SIG-M5 (cell line): ENCODE data around the gene ZBTB32.
"Not testable (repeated sequence)": the region's sequence is repeated elsewhere in the genome, so short reads cannot be mapped to it uniquely, and the experiment has no call there.

Source experiments
- DNase-seq: peaks from one replicate; lab custom pipeline; 2025; lab: John Stamatoyannopoulos, UW

The ZBTB32 gene

DNA sequence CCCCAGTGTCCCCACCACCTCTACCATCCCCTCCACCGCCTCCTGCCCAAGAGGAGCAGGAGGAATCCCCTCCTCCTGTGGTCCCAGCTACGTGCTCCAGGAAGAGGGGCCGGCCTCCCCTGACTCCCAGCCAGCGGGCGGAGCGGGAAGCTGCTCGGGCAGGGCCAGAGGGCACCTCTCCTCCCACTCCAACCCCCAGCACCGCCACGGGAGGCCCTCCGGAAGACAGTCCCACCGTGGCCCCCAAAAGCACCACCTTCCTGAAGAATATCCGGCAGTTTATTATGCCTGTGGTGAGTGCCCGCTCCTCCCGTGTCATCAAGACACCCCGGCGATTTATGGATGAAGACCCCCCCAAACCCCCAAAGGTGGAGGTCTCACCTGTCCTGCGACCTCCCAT is 16.3 kb downstream of the ZBTB32 start:
- no peak for DNase-seq

DNA sequence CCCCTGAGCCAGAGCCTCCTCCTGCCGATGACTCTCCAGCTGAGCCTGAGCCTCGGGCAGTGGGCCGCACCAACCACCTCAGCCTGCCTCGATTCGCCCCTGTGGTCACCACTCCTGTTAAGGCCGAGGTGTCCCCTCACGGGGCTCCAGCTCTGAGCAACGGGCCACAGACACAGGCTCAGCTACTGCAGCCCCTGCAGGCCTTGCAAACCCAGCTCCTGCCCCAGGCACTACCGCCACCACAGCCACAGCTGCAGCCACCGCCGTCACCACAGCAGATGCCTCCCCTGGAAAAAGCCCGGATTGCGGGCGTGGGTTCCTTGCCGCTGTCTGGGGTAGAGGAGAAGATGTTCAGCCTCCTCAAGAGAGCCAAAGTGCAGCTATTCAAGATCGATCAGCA is 17.0 kb downstream of the ZBTB32 start:
- no peak for DNase-seq

DNA sequence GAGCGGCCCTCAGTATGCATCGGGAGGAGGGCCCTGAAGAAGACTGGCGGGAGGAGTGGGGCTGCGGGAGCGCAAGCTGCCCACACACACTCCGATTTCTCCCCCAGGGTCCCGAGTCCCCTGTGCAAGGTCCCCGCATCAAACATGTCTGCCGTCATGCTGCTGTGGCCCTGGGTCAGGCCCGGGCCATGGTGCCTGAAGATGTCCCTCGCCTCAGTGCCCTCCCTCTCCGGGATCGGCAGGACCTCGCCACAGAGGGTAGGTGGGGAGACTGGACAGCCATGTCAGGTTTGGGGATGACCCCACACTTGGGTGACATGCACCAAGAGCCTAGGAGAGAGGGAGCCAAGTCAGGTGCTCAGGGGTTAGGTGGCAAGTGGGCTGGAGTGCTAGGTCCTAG is 18.1 kb downstream of the ZBTB32 start:
- no peak for DNase-seq

DNA sequence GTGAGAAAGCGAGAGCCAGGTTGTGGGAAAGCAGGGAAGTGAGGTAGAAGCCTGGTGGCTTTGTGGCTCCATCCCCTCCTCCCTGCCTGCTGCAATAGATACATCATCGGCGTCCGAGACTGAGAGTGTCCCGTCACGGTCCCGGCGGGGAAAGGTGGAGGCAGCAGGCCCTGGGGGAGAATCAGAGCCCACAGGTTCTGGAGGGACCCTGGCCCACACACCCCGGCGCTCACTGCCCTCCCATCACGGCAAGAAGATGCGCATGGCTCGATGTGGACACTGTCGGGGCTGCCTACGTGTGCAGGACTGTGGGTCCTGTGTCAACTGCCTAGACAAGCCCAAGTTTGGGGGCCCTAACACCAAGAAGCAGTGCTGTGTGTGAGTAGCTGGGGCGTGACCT is 18.5 kb downstream of the ZBTB32 start:
- DNase-seq = no peak

DNA sequence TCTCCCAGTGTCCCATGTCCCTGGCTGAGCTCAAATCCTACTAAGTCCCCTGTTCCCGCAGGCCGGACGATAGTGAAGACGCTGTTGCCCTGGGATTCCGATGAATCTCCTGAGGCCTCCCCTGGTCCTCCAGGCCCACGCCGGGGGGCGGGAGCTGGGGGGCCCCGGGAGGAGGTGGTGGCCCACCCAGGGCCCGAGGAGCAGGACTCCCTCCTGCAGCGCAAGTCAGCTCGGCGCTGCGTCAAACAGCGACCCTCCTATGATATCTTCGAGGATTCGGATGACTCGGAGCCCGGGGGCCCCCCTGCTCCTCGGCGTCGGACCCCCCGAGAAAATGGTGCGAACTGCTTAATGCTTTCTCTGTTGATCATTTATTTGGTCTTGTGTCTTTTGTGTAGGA is 19.3 kb downstream of the ZBTB32 start:
- DNase-seq = no peak

DNA sequence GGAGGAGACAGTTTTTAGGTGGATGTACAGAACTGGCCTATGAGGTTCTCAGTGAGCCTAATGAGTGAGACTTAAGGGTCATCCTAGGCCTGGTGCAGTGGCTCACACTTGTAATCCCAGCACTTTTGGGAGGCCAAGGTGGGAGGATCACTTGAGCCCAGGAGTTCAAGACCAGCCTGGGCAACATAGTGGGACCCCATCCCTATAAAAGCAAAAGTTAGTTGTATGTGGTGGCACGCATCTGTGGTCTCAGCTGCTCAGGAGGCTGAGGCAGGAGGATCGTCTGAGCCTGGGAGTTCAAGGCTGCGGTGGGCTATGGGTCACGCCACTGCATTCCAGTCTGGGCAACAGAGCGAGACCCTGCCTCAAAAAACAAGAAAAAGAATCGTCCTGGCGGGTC is 19.8 kb downstream of the ZBTB32 start:
- DNase-seq = not testable (repeated sequence)

DNA sequence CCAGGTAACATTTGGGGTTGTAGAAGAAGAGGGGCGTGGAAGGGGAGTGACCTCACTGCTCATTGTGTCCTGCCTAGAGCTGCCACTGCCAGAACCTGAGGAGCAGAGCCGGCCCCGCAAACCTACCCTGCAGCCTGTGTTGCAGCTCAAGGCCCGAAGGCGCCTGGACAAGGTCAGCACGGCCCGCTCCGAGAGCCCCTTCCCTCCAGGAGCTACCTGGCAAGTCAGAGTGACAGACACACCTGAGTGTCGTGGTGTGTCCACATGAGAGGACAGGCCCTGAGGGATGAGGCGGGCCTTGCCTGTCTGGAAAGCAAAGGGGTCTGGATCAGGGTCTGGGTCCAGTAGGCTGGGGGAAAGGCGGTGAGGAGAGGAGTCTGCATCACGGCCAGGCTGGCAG is 20.2 kb downstream of the ZBTB32 start:
- no peak for DNase-seq

DNA sequence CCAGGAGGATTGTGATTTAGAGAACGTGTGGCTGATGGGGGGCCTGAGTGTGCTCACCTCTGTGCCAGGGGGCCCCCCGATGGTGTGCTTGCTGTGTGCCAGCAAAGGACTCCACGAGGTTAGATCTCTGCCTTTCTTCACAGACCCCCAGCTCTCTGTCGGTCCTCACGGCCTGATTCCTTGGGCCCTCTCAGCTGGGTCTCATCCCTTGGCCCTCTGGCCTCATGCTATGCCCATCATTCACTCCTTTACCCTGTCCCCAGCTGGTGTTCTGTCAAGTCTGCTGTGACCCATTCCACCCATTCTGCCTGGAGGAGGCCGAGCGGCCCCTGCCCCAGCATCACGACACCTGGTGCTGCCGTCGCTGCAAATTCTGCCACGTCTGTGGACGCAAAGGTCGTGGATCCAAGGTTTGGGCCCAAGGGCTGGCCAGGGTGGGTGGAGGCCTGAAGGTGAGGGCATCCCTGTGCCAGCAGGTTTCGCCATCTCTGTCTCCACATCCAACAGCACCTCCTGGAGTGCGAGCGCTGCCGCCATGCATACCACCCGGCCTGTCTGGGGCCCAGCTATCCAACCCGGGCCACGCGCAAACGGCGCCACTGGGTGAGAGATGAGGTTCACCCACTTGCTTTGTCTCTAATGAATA is 21.0 kb downstream of the ZBTB32 start:
- DNase-seq = no peak

DNA sequence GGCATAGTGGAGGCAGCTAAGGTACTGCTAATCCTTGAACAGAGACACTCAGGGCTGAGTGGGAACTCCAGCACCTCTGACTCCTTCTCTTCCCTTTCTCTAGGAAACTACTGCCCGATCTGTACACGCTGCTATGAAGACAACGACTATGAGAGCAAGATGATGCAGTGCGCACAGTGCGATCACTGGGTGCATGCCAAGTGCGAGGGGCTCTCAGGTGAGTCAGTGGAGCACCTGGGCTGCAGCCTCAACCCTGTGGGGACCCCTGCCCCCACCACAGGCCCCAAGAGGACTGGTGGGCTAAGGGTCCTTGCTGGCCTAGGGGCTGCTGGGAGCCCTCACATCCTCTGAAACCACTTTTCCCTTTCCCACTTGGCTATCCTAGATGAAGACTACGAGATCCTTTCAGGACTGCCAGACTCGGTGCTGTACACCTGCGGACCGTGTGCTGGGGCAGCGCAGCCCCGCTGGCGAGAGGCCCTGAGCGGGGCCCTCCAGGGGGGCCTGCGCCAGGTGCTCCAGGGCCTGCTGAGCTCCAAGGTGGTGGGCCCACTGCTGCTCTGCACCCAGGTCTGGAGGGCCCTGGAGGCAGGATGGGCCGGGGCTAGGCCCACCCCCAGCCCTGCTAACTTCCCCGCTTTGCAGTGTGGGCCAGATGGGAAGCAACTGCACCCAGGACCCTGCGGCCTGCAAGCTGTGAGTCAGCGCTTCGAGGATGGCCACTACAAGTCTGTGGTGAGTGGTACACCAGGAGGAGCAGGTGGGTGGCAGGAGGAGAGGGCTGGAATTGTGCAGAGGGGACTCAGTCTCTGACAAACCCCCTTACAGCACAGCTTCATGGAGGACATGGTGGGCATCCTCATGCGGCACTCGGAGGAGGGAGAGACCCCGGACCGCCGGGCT is 22.9 kb downstream of the ZBTB32 start:
- DNase-seq = no peak

DNA sequence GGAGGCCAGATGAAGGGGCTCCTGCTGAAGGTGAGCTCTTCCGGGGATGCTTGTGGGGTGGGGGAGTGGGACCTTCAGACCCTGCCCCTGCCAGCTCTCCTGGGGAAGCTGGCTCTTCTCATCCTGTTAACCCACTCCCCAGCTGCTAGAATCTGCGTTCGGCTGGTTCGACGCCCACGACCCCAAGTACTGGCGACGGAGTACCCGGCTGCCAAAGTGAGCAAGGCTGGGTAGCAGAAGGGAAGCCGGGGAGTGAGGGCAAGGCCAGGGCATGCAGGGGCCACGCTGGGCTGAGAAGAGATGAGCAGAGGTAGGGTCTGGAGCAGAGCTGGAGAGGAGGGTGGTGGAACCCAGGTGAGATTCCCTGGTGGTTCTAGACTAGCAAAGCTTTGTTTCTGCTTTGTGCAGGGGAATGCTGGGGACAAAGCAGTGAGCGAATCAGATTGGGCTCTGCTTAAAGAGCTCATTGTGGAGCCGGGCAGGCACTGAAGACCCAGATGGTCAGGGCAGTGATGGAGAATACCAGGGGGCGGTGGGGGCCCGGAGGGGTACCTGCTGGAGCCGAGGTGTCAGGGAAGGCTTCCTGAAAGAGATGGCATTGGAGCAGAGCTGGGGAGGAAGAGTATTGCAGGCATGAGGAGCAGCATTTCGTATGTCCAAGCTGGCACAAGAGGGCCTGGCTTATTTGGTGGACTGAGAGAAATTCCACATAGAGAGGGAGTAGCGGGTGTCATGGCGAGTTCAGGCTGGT is 23.8 kb downstream of the ZBTB32 start:
- no peak for DNase-seq

DNA sequence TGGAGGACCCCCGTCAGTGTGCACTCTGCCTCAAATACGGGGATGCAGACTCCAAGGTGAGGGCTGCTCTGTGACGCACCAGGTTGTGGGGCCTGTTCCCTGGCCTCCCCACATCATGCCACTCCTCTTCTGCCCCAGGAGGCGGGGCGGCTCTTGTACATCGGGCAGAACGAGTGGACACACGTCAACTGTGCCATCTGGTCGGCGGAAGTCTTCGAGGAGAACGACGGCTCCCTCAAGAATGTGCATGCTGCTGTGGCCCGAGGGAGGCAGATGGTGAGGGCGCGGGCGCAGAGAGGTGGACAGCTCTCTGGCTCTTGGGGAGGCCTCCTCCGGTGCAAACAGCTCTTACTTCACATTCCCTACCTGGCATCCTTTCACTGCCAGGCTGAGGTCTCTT is 24.7 kb downstream of the ZBTB32 start:
- DNase-seq = no peak

DNA sequence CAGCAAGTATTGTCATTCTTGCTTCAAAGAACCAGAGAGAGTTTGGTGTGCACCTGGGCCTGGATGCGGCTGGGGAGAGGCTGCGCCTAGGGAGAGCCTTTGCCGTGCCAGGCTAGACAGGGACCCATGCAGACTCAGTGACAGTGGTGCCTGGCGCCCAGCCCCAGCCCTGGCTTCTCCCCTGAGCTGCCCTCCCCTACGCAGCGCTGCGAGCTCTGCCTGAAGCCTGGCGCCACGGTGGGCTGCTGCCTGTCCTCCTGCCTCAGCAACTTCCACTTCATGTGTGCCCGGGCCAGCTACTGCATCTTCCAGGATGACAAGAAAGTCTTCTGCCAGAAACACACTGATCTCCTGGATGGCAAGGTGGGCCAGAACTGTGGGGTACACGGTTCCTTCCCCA is 25.4 kb downstream of the ZBTB32 start:
- no peak for DNase-seq

DNA sequence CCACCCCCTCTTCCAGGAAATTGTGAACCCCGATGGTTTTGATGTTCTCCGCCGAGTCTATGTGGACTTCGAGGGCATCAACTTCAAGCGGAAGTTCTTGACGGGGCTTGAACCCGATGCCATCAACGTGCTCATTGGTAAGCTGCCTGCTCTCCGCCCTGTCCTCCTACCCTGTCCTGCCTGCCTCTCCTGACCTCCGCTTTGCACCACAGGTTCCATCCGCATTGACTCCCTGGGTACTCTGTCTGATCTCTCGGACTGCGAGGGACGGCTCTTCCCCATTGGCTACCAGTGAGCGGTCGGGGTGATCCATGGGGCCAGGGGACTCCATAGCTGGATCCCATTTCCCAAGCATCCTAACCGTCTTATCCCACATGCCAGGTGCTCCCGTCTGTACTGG is 26.0 kb downstream of the ZBTB32 start:
- DNase-seq = no peak

DNA sequence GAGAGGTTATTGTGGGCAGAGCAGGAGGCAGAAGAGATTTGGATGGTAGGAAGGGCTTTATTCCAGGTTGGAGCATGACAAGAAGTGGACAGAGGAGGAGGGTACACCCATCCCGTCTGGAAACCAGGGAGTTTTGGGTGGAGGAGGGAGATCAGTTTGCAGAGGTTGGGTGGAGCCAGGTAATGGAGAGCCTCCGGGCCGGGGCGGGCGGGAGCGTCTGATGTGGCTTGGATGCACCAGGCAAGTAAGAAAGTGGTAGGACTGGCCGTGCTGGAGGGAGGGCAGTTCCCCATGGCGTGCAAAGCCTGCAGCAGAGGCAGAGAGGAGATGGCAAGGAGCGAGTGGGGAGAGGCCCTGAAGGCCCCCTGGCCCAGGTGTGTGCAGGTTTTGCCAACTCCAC is 27.0 kb downstream of the ZBTB32 start:
- no peak for DNase-seq

DNA sequence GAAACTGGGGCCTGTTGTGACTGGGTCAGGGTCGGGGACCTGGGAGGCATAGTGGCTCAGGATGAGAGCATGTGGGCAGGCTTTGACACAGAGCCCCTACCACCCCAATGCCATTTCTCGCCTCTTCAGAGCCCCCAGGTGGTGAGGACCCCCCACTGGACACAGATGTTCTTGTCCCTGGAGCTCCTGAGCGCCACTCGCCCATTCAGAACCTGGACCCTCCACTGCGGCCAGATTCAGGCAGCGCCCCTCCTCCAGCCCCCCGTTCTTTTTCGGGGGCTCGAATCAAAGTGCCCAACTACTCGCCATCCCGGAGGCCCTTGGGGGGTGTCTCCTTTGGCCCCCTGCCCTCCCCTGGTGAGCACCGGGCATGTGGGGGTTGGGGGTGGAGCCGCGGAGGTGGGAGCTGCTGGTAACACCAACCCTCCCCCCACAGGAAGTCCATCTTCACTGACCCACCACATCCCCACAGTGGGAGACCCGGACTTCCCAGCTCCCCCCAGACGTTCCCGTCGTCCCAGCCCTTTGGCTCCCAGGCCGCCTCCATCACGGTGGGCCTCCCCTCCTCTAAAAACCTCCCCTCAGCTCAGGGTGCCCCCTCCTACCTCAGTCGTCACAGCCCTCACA is 27.5 kb downstream of the ZBTB32 start:
- no peak for DNase-seq

DNA sequence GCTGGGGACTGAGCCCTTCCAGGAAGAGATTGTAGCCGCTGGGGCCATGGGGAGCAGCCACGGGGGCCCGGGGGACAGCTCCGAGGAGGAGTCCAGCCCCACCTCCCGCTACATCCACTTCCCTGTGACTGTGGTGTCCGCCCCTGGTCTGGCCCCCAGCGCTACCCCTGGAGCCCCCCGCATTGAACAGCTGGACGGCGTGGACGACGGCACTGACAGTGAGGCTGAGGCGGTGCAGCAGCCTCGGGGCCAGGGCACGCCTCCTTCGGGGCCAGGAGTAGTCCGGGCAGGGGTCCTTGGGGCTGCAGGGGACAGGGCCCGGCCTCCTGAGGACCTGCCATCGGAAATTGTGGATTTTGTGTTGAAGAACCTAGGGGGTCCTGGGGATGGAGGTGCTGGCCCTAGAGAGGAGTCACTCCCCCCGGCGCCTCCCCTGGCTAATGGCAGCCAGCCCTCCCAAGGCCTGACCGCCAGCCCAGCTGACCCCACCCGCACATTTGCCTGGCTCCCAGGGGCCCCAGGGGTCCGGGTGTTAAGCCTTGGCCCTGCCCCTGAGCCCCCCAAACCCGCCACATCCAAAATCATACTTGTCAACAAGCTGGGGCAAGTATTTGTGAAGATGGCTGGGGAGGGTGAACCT is 28.3 kb downstream of the ZBTB32 start:
- no peak for DNase-seq

DNA sequence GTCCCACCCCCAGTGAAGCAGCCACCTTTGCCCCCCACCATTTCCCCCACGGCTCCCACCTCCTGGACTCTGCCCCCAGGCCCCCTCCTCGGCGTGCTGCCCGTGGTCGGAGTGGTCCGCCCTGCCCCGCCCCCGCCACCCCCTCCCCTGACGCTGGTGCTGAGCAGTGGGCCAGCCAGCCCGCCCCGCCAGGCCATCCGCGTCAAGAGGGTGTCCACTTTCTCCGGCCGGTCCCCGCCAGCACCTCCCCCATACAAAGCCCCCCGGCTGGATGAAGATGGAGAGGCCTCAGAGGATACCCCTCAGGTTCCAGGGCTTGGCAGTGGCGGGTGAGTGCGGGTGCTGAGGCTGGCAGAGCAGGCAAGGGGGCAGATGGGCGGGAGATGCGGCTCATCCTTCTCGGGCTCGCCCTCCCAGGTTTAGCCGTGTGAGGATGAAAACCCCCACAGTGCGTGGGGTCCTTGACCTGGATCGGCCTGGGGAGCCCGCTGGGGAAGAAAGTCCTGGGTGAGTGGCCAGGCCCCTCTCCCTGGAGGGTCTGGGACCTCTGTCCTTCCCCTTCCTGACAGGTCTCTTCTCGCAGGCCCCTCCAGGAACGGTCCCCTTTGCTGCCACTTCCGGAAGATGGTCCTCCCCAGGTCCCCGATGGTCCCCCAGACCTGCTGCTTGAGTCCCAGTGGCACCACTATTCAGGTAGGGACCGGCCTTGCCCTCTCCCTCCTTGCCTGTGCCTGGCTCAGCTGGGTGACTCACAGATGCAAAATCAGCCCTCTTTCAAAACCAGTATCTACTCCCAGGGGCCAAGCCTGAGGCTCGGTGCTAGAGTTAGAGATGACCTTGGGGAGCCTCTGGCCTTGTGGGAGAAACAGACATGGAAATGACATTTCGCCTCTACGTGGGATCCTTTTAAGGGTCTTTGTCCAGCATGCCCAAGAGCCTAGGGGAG is 29.1 kb downstream of the ZBTB32 start:
- DNase-seq = no peak

DNA sequence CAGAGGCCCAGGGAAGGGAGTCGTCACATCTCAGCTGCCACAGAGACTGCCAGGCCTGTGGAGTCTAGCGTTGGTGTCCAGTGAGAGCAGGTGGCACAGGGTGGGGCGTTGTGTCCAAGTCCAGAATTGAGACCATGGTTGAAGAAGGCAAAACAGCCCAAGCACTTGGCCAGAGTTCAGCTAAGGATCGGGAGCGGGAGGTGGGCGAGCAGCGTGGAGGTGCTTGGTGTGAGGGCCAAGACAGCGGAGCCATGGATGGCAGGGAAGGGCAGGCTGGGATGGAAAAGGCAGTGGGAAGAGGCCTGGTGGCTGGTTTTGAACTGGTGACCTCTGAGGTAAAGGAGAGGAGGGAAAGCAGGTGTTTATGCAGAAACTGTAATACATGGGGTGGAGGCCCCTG is 29.9 kb downstream of the ZBTB32 start:
- DNase-seq = no peak

DNA sequence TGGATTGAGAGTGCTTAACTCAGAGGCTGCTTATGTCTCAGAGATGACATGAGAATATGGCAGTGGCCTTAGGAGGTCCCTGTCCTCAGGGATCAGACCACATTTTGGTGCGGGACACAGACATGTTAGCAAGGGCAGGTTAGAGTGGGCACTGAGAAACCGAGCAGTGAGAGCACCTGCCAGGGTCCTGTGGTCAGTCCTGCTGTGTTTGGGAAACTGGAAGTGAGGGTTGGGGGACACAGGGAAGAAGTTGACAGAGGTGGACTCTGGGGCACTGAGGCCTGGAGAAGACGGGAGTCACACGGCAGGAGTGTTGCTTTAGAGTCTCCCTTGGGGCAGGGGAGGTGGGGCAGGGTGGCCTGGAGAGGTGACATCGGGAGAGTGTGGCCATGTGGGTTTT is 30.5 kb downstream of the ZBTB32 start:
- DNase-seq = no peak

DNA sequence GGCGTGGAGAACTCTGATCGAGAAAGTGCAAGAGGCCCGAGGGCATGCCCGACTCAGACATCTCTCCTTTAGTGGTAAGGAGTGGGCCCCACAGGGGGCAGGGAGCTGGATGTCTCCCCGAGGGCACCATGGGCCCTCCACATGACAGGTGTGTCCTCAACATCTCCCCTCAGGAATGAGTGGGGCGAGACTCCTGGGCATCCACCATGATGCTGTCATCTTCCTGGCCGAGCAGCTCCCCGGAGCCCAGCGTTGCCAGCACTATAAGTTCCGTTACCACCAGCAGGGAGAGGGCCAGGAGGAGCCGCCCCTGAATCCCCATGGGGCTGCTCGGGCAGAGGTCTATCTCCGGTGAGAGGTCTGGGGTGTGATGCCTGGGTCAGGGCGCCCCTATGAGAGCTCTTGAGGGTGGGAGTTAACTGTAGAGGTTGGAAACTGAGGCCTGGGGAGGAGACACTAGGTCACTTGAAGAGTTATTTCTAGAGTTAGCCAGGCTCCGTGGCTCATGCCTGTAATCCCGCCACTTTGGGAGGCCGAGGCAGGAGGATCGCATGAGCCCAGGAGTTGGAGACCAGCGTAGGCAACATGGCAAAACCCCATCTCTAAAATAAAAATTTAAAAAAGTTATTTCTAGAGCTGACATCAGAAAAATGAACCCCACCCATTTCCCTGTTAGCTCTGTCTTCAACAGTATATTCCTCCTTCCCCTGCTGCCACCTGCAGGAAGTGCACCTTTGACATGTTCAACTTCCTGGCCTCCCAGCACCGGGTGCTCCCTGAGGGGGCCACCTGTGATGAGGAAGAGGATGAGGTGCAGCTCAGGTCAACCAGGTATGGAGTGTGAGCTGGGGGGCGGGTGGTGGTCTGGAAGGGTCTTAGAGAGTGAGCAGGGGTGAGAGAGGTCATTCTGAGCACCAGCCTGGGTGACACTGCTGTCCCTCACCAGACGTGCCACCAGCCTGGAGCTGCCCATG is 32.8 kb downstream of the ZBTB32 start:
- DNase-seq = no peak
